Fibroblast of lung (primary cell): ENCODE results near the gene KRTAP5-3. TPM values are rescaled to one million over a fixed set of nuclear protein-coding genes. Genes with fewer than 3 reads are reported as not detected.
A peak's percentile ranks its signal among the peaks of the same experiment; 100 is the strongest.
"Not testable (repeated sequence)": the region's sequence is repeated elsewhere in the genome, so short reads cannot be mapped to it uniquely, and the experiment has no call there.

Experiments used
- DNase-seq, 2 donors: peaks; one replicate each; pipeline versions ENCODE4 v3.0.0 to v3.0.0-alpha.2; 2010; ENCODE audit warnings: low read depth in 2 of 2
- H2AFZ ChIP-seq: 2 replicates; pipeline ENCODE4 v1.5.1; 2012; ENCODE audit warnings: low read length, control low read depth, inconsistent platforms
- H3K27ac ChIP-seq: 2 replicates; pipeline ENCODE4 v1.5.1; 2011; ENCODE audit warnings: low read length, control low read depth; ENCODE audit not compliant: insufficient read depth
- H3K27me3 ChIP-seq: 2 replicates; pipeline ENCODE4 v1.5.1; 2011; ENCODE audit warnings: mild to moderate bottlenecking, low read length; ENCODE audit not compliant: control insufficient read depth, insufficient read depth
- H3K36me3 ChIP-seq: 2 replicates; pipeline ENCODE4 v1.5.1; 2011; ENCODE audit warnings: low read length; ENCODE audit not compliant: control insufficient read depth, insufficient read depth
- H3K4me1 ChIP-seq: 2 replicates; pipeline ENCODE4 v1.5.1; 2011; ENCODE audit warnings: low read length; ENCODE audit not compliant: control insufficient read depth, insufficient read depth; ENCODE audit errors: extremely low read depth
- H3K4me2 ChIP-seq: 2 replicates; pipeline ENCODE4 v1.5.1; 2011; ENCODE audit warnings: low read length, control low read depth; ENCODE audit not compliant: insufficient read depth; ENCODE audit errors: extremely low read depth
- H3K4me3 ChIP-seq, 4 experiments: fragments of 200-600 bp in 1 of 4; sonication (generic) in 1 of 4; replicated peaks in 1 of 4; 2 replicates each; pipeline ENCODE4 v1.5.1; 2011 to 2016; ENCODE audit warnings: low read length in 4 of 4, low read depth in 3 of 4, mild to moderate bottlenecking in 3 of 4, control low read depth in 2 of 4, inconsistent platforms in 1 of 4, mixed read lengths in 1 of 4; ENCODE audit not compliant: insufficient read depth in 1 of 4; ENCODE audit errors: control extremely low read depth in 1 of 4
- H3K79me2 ChIP-seq: 2 replicates; pipeline ENCODE4 v1.5.1; 2012; ENCODE audit warnings: mild to moderate bottlenecking, low read length, inconsistent platforms; ENCODE audit not compliant: control insufficient read depth, insufficient read depth
- H3K9ac ChIP-seq: 2 replicates; pipeline ENCODE4 v1.5.1; 2011; ENCODE audit warnings: mild to moderate bottlenecking, low read length, control low read depth; ENCODE audit not compliant: insufficient read depth
- H3K9me3 ChIP-seq: 2 replicates; pipeline ENCODE4 v1.5.1; 2012; ENCODE audit warnings: low read depth, low read length; ENCODE audit not compliant: control insufficient read depth, insufficient read depth
- H4K20me1 ChIP-seq: 2 replicates; pipeline ENCODE4 v1.5.1; 2011; ENCODE audit warnings: low read length; ENCODE audit not compliant: control insufficient read depth, insufficient read depth; ENCODE audit errors: extremely low read depth
- CTCF ChIP-seq, 2 donors: IDR thresholded peaks in 1 of 2; conservative IDR thresholded peaks in 1 of 2; 1 replicate in 1 of 2; 2 replicates in 1 of 2; pipeline ENCODE4 v1.5.1; 2011 to 2012; ENCODE audit warnings: low read length in 2 of 2, control low read depth in 1 of 2, inconsistent platforms in 1 of 2, low read depth in 1 of 2, mild to moderate bottlenecking in 1 of 2
- EZH2 ChIP-seq: IDR thresholded peaks from 2 replicates; pipeline ENCODE4 v1.5.1; 2012; ENCODE audit warnings: low read length, control low read depth, mild to moderate bottlenecking; ENCODE audit errors: missing control alignments
- polyA plus RNA-seq, 2 donors: library from polyadenylated mRNA; depleted of rRNA in 1 of 2; stranded (reverse) in 1 of 2; unstranded in 1 of 2; fragments of >200 nt; gene quantifications; 2 replicates each; pipeline ENCODE4 v1.2.1, GENCODE V29; 2011 to 2012; ENCODE audit warnings: missing spikeins in 1 of 2
- total RNA-seq: library from RNA; depleted of rRNA; stranded (reverse); fragments of >200 nt; gene quantifications from 2 replicates; pipeline ENCODE4 v1.2.1, GENCODE V29; 2014

The KRTAP5-3 gene
- total and polyA plus RNA-seq, 2 donors (not counting 1 experiment from before 2014, with no cell fraction given), result not detected

GRCh38 chr11:1619449-1619848 is 11.2 kb upstream of the KRTAP5-3 start:
- Histone ChIP-seq H3K79me2 (no peaks in the 10 kb centered on the region), H3K36me3 (no peaks in the 10 kb centered on the region), H3K4me3 (no peak overlapping the region), H3K27me3 (no peaks in the 10 kb centered on the region), H4K20me1 (no peaks in the 10 kb centered on the region), H2AFZ (no peak overlapping the region), H3K9ac (no peak overlapping the region), H3K9me3 (no peaks in the 10 kb centered on the region), H3K27ac (no peak overlapping the region), H3K4me2 (no peak overlapping the region), H3K4me1 (no peaks in the 10 kb centered on the region)
- no peak for TF ChIP-seq EZH2
- TF ChIP-seq CTCF (conservative IDR thresholded peaks at IDR 0.05 in 1 of 2, IDR thresholded peaks at IDR 0.05 in 1 of 2; ENCODE audit: low read depth in 1 of 2, low read length in 2 of 2), result no peak
- no peak for DNase-seq

DNA sequence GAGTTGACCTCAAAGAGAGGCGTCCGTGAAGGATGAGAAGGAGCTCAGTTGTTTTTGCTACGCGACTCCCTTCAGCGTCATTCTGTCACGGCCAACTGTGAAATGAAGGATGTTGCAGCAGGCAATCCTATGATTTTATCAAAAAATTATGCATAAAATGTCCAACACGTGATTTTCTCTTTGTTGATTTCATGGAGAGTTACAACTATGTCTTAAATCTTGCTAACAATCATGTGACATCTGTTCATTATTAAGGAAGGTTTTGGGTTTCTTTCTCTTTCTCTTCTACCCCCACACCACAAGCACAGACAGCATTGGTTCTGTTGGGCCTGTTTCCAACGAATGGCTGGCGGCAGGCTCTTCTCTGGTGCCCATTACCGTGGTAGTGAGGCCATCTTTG is 10.0 kb upstream of the KRTAP5-3 start:
- Histone ChIP-seq H2AFZ (no peak overlapping the region), H3K9ac (no peak overlapping the region), H3K4me2 (no peak overlapping the region), H3K4me3 (no peak overlapping the region), H3K27ac (no peak overlapping the region), H4K20me1 (no peaks in the 10 kb centered on the region), H3K36me3 (no peaks in the 10 kb centered on the region), H3K79me2 (no peaks in the 10 kb centered on the region), H3K9me3 (no peaks in the 10 kb centered on the region), H3K4me1 (no peaks in the 10 kb centered on the region), H3K27me3 (no peaks in the 10 kb centered on the region)
- no peak for DNase-seq
- TF ChIP-seq EZH2 (no peak), CTCF (conservative IDR thresholded peaks at IDR 0.05 in 1 of 2, IDR thresholded peaks at IDR 0.05 in 1 of 2; ENCODE audit: low read depth in 1 of 2, low read length in 2 of 2) (no peak)

DNA sequence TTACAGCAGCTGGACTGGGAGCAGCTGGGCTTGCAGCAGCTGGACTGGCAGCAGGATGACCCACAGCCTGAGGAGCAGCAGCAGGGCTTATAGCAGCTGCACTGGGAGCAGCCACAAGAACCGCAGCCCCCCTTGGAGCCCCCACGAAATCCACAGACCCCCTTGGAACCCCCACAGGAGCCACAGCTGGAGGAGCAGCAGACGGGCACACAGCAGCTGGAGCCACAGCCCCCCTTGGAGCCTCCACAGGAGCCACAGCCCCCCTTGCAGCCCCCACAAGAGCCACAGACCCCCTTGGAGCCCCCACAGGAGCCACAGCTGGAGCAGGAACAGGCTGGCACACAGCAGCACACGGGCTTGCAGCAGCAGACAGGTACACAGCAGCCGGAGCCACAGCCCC is 362 bp downstream of the KRTAP5-3 start:
- H4K20me1 ChIP-seq, H3K9me3 ChIP-seq, H3K9ac ChIP-seq, H3K79me2 ChIP-seq, H3K4me2 ChIP-seq, H2AFZ ChIP-seq, H3K27me3 ChIP-seq, H3K4me1 ChIP-seq, H3K4me3 ChIP-seq, H3K36me3 ChIP-seq, H3K27ac ChIP-seq: not testable (repeated sequence)
- peak in 1 of 2 donors; percentile 48 for DNase-seq

GRCh38 chr11:1607156-1607845 is 962 bp downstream of the KRTAP5-3 start:
- H4K20me1 ChIP-seq, H3K4me1 ChIP-seq, H3K79me2 ChIP-seq, H3K9me3 ChIP-seq, DNase-seq, H2AFZ ChIP-seq, H3K27me3 ChIP-seq, H3K36me3 ChIP-seq, H3K9ac ChIP-seq, H3K4me2 ChIP-seq, H3K27ac ChIP-seq, H3K4me3 ChIP-seq: not testable (repeated sequence)

DNA sequence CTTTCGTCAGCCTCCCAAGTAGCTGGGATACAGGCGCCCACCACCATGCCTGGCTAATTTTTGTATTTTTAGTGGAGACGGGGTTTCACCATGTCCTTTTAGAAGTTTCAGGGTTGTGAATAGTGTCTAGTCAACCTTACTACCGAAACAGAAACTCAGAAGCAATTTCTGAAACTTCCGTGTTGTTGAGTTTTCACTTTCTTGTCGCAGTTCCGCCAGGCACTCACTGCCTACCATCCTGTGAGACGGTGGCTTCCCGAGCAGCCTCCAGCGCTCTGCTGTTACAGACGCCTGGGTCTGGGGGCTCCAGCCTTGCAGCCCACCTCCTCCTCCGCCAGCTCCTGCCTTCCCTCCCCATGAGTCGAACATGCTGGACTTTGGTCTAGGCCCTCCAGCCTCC is 2.3 kb downstream of the KRTAP5-3 start:
- H3K4me2 ChIP-seq, DNase-seq, H3K9ac ChIP-seq, H3K27me3 ChIP-seq, H2AFZ ChIP-seq, H3K9me3 ChIP-seq, H3K4me1 ChIP-seq, H3K27ac ChIP-seq, H3K36me3 ChIP-seq, H3K4me3 ChIP-seq, H3K79me2 ChIP-seq, H4K20me1 ChIP-seq: not testable (repeated sequence)
